Mucosa of rectum (tissue), 2 donors: ENCODE measurements around the gene GAD1.

Experiments
- H3K27ac ChIP-seq, 2 donors: one replicate each; pipeline ENCODE4 v1.7.0; 2013; ENCODE audit warnings: inconsistent platforms in 2 of 2, low read depth in 2 of 2, low read length in 2 of 2
- H3K27me3 ChIP-seq, 2 donors: one replicate each; pipeline ENCODE4 v1.7.0; 2013; ENCODE audit warnings: low read length in 2 of 2; ENCODE audit not compliant: control insufficient read depth in 2 of 2, insufficient read depth in 2 of 2
- H3K36me3 ChIP-seq, 2 donors: one replicate each; pipeline ENCODE4 v1.7.0; 2013; ENCODE audit warnings: low read length in 2 of 2; ENCODE audit not compliant: control insufficient read depth in 2 of 2, insufficient read depth in 2 of 2
- H3K4me1 ChIP-seq, 2 donors: one replicate each; pipeline ENCODE4 v1.7.0; 2013; ENCODE audit warnings: low read length in 2 of 2, mild to moderate bottlenecking in 1 of 2; ENCODE audit not compliant: control insufficient read depth in 2 of 2, insufficient read depth in 2 of 2
- H3K4me3 ChIP-seq, 2 donors: one replicate each; pipeline ENCODE4 v1.7.0; 2013; ENCODE audit warnings: low read length in 2 of 2
- H3K9ac ChIP-seq, 2 donors: one replicate each; pipeline ENCODE4 v1.7.0; 2013; ENCODE audit warnings: low read length in 2 of 2, low read depth in 1 of 2, mild to moderate bottlenecking in 1 of 2
- H3K9me3 ChIP-seq, 2 donors: one replicate each; pipeline ENCODE4 v1.7.0; 2013; ENCODE audit warnings: low read length in 2 of 2; ENCODE audit not compliant: control insufficient read depth in 2 of 2
- donor health status: healthy.
- donor health status: Normal muscosa, but diverticular disease.

GAD1 gene

GRCh38 chr2:170845343-170845742 is 28.7 kb downstream of the GAD1 start:
- no peak overlapping the region for H3K4me3 ChIP-seq
- no peak overlapping the region for H3K9ac ChIP-seq
- H3K36me3 ChIP-seq: no peaks in the 10 kb centered on the region
- H3K9me3 ChIP-seq: no peaks in the 10 kb centered on the region
- H3K4me1 ChIP-seq: no peaks in the 10 kb centered on the region
- H3K27me3 ChIP-seq: no peaks in the 10 kb centered on the region
- H3K27ac ChIP-seq: no peak overlapping the region

- Histone ChIP-seq H3K9ac (no peak overlapping the region), H3K27me3 (no peaks in the 10 kb centered on the region), H3K36me3 (no peaks in the 10 kb centered on the region), H3K4me3 (no peak overlapping the region), H3K4me1 (no peaks in the 10 kb centered on the region), H3K27ac (no peak overlapping the region), H3K9me3 (no peaks in the 10 kb centered on the region)
Measured at GRCh38 chr2:170846314-170846713, 29.6 kb downstream of the GAD1 start.

- Histone ChIP-seq H3K9ac (no peak overlapping the region), H3K4me1 (no peaks in the 10 kb centered on the region), H3K36me3 (no peaks in the 10 kb centered on the region), H3K4me3 (no peak overlapping the region), H3K27me3 (no peaks in the 10 kb centered on the region), H3K27ac (no peak overlapping the region), H3K9me3 (no peaks in the 10 kb centered on the region)
Measured at GRCh38 chr2:170847716-170848115, 31.0 kb downstream of the GAD1 start.

GRCh38 chr2:170848587-170848986 is 31.9 kb downstream of the GAD1 start:
- Histone ChIP-seq H3K9me3 (no peaks in the 10 kb centered on the region), H3K27me3 (no peaks in the 10 kb centered on the region), H3K4me1 (no peaks in the 10 kb centered on the region), H3K4me3 (no peak overlapping the region), H3K9ac (no peak overlapping the region), H3K36me3 (no peaks in the 10 kb centered on the region), H3K27ac (no peak overlapping the region)

- Histone ChIP-seq H3K36me3 (no peaks in the 10 kb centered on the region), H3K27me3 (no peaks in the 10 kb centered on the region), H3K4me1 (no peaks in the 10 kb centered on the region), H3K4me3 (no peak overlapping the region), H3K27ac (no peak overlapping the region), H3K9ac (no peak overlapping the region), H3K9me3 (no peaks in the 10 kb centered on the region)
Measured at GRCh38 chr2:170850251-170850650, 33.6 kb downstream of the GAD1 start.

GRCh38 chr2:170851635-170852034 is 34.9 kb downstream of the GAD1 start:
- Histone ChIP-seq H3K27ac (no peak overlapping the region), H3K4me3 (no peak overlapping the region), H3K4me1 (no peaks in the 10 kb centered on the region), H3K9ac (no peak overlapping the region), H3K36me3 (no peaks in the 10 kb centered on the region), H3K27me3 (no peaks in the 10 kb centered on the region), H3K9me3 (no peaks in the 10 kb centered on the region)

GRCh38 chr2:170856066-170856465 is 39.4 kb downstream of the GAD1 start:
- Histone ChIP-seq H3K4me1 (no peaks in the 10 kb centered on the region), H3K27ac (no peak overlapping the region), H3K36me3 (no peaks in the 10 kb centered on the region)

GRCh38 chr2:170862286-170862902 is 45.7 kb downstream of the GAD1 start:
- Histone ChIP-seq H3K27me3 (no peaks in the 10 kb centered on the region), H3K4me1 (no peaks in the 10 kb centered on the region), H3K9ac (no peak overlapping the region), H3K4me3 (no peak overlapping the region), H3K36me3 (no peaks in the 10 kb centered on the region), H3K27ac (no peak overlapping the region), H3K9me3 (no peaks in the 10 kb centered on the region)

More at GRCh38 chr2:170856066-170856465, 39.4 kb downstream of the GAD1 start:
- Histone ChIP-seq H3K27me3 (no peaks in the 10 kb centered on the region), H3K4me3 (no peak overlapping the region), H3K9ac (no peak overlapping the region), H3K9me3 (no peaks in the 10 kb centered on the region)

- H3K4me3 ChIP-seq: no peak overlapping the region
- H3K4me1 ChIP-seq: no peaks in the 10 kb centered on the region
- H3K27ac ChIP-seq: no peak overlapping the region
- H3K9me3 ChIP-seq: no peaks in the 10 kb centered on the region
- no peak overlapping the region for H3K9ac ChIP-seq
- H3K27me3 ChIP-seq: no peaks in the 10 kb centered on the region
- no peaks in the 10 kb centered on the region for H3K36me3 ChIP-seq
Measured at GRCh38 chr2:170863087-170863486, 46.4 kb downstream of the GAD1 start.

- H3K36me3 ChIP-seq: no peaks in the 10 kb centered on the region
- no peaks in the 10 kb centered on the region for H3K27me3 ChIP-seq
- no peaks in the 10 kb centered on the region for H3K9me3 ChIP-seq
- H3K4me1 ChIP-seq: peaks cover 0 to 5% of the 10 kb centered on the region in 2 donors
- no peak overlapping the region for H3K27ac ChIP-seq
- no peak overlapping the region for H3K4me3 ChIP-seq
- no peak overlapping the region for H3K9ac ChIP-seq
Measured at GRCh38 chr2:170869036-170869435, 52.3 kb downstream of the GAD1 start.

GRCh38 chr2:170869461-170869860 is 52.8 kb downstream of the GAD1 start:
- Histone ChIP-seq H3K9me3 (no peaks in the 10 kb centered on the region), H3K4me1 (peaks cover 0 to 5% of the 10 kb centered on the region in 2 donors), H3K9ac (no peak overlapping the region), H3K36me3 (no peaks in the 10 kb centered on the region), H3K27me3 (no peaks in the 10 kb centered on the region), H3K27ac (no peak overlapping the region), H3K4me3 (no peak overlapping the region)
